Kidney glomerular epithelial cell (primary cell): ENCODE results near the gene RPSA.
"Not testable (repeated sequence)": the region's sequence is repeated elsewhere in the genome, so short reads cannot be mapped to it uniquely, and the experiment has no call there.

Experiments used
- DNase-seq: peaks from one replicate; lab custom pipeline; 2025; lab: John Stamatoyannopoulos, UW

The RPSA gene

DNA sequence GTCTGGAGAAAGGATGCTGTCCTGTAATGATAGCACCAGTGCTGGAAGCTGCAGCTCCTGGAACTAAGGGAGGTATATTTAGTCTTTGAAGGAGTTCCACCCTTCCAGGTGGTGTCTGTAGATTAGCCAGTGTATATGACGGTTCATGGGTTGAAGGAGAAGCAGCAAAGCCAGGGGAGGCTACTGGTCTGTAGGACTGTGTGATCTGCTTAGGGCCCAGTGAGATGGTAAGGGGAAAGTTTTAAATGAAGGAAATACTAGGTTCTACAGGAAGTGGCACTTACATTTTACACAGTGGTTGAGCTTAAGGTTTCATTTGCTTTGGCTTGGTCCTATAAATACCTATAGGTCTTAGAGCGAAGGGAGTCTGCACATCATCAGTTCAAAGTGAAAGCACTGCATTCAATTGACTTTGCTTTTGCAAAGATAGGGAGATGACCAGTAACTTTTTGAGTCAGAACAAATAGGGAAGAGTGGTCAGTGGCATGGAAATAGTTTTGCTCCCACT lies 17.7 kb upstream of the RPSA start:
- DNase-seq, result no peak

- no peak for DNase-seq
These were observed 16.3 kb upstream of the RPSA start for GRCh38 chr3:39390181-39390580.

DNA sequence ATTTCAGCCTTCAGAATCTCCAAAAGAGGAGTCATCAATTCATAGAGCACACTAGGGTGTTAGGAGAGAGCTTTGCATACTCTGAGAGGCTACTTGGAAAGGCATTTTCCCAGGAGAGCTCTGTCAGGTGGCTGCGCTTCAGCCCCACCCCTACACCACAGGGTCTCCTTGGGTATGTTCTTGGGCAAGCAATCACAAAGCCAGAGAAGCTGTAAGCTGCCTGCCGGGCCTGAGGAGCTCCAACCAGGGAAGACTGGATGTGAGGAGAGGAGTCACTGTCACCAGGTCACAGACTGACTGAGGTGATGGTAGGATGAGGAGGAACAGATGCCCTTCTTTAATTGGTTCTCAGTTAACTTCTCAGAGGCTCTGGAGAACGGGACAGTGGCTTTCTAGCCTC lies 9.8 kb upstream of the RPSA start:
- DNase-seq, result no peak

DNA sequence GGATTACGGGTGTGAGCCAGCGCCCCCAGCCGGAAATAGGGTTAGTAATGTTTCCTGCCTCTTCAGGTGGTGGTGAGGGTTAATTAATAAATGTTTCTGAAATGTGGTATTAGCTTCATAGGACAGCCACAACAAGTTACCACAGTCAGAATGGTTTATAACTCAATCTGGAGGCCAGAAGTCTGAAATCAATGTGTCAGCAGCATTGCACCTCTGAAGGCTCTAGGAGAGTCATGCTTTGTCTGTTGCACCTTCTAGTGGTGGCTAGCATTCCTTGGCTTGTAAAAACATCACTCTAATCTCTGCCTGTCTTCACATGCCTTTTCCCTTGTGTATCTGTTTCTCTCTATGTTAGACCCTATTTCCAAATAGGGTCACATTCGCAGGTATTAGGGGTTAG lies 7.8 kb upstream of the RPSA start:
- no peak for DNase-seq

DNA sequence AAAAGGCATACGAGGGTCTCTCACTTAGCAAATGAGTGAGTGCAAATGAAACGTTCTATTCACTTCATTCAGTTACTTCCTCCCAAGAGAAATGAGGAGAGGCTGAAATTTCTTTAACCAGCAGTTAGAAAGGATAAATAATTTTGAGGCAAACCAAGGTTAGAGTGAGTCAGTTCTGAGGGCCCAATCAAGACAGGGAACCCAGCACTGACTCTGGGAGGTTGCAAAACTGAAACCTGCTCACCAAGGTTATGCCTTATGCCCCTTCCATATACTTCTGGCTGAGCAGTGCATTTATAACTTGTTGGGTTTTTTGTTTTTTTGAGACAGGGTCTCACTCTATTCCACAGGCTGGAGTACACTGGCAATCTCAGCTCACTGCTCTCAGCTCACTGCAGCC lies 4.5 kb upstream of the RPSA start:
- DNase-seq, result no peak

DNA sequence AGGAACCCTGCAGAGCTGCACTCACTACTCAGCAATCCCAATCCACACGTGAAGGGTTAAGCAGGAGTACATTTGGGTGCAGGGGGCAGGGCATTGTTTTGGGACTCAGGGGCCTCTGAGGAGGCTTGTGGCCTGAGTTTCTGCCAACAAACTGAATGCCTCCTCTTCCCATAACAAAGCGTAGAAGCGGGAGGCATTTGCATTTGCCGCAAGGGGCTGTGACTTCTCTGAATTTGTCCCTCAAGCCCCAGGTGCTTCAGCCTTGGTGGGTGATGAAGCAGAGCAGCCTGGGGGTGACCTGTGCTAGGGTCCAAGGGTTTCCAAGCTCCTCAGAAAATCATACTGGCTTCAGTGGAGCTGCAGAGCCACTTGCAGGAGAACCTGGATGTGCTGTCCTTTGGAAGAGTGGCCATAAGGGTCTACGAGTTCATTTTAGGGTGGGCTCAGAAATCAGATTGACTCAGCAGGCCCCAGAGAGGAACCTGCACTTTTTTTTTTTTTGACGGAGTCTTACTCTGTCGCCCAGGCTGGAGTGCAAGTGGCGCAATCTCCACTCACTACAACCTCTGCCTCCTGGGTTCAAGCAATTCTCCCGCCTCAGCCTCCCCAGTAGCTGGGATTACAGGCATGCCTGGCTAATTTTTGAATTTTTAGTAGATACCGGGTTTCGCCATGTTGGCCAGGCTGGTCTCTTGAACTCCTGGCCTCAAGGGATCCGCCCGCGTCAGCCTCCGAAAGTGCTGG lies 1.4 kb upstream of the RPSA start:
- DNase-seq, result no peak

- DNase-seq, result no peak
These were observed 693 bp upstream of the RPSA start for GRCh38 chr3:39405687-39406367.

DNA sequence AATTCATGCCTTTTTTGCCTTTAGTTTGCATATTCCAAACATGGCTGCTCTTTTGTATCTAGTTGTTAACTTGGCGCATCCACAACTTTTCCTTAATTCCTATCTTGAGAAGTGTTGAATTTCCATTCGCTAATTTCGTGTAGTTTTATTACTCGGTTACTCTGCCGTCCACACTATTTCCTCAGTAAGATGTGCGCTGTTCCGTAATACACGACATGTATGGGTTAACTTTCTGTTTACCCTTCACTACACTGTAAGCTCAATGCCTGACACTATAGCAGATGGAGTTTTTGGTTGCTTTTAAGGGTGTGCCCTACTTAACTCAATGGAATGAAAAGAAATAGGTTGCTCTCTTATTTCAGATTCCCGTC lies 724 bp downstream of the RPSA start:
- peak; percentile 21 for DNase-seq

DNA sequence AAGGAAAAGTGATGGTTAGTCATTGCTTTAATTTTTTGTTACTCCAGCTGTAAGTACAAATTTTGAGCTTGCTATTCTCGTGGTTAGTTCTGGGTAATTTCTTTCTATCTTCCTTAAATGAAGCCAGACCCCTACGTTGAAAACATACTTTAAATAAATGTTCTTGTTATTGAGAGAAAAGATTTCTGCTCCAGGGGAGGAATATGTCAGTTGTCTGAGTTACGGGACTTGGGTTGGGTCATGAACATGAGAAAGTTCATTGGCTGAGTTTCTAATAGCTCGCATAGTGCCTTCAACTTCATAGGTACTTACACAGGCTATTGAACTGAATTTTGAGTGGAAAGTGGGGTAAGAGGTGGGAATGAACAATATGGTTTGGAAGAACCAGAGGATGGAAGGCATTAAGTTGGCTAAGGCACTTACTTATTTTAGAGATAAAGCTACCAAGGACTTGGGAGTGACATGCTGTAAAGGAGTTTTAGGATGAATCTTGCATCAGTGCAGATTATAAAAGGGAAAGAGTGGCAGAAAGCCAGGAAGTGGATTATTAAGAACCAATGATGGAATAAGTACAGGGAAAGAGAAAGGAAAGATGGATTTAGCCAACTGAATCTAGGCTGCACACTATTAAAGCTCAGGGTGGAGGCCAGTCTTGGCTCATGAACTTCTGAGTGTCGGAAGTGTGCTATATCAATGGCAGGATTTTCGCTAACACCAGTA lies 1.4 kb downstream of the RPSA start:
- no peak for DNase-seq

GRCh38 chr3:39408493-39409372 lies 2.2 kb downstream of the RPSA start:
- DNase-seq, result no peak

DNA sequence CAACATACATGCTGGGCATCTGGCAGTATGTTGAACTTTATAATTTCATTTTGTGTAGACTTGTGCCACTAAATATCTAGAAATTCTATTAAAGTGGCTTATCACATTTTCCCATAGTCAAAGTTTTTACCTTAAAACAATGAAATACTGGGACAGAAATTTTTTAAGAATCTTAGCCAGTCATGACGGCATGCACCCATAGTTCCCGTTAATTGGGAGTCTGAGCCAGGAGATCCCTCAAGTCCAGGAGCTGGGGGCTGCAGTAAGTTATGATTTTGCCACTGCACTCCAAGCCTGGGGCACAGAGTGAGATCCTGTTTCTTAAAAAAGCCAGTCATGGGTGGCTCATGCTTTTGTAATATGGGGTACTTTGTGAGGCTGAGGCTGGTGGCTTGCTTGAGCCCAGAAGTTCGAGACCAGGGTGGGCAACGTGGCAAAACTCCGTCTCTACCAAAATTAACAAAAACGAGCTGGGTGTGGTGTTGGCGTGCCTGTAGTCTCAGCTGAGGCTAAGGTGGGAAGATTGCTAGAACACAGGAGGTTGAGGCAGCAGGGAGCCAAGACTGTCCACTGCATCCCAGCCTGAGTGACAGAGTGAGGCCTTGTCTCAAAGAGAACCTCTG lies 3.1 kb downstream of the RPSA start:
- no peak for DNase-seq

DNA sequence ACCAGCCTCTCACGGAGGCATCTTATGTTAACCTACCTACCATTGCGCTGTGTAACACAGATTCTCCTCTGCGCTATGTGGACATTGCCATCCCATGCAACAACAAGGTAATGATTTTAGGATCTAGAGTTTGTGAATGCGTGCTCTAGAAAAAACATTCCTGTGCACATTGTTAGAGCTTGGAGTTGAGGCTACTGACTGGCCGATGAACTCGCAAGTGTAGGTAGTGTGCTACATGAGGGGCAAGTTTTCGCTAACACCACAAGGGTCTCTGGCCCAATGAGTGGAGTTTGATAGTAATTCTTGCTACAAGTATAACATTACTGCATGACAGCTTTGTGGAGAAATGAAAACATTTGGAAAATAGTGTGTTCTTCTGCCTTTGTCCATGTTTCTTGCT lies 4.4 kb downstream of the RPSA start:
- DNase-seq, result no peak

GRCh38 chr3:39412668-39413260 lies 6.2 kb downstream of the RPSA start:
- DNase-seq, result no peak

DNA sequence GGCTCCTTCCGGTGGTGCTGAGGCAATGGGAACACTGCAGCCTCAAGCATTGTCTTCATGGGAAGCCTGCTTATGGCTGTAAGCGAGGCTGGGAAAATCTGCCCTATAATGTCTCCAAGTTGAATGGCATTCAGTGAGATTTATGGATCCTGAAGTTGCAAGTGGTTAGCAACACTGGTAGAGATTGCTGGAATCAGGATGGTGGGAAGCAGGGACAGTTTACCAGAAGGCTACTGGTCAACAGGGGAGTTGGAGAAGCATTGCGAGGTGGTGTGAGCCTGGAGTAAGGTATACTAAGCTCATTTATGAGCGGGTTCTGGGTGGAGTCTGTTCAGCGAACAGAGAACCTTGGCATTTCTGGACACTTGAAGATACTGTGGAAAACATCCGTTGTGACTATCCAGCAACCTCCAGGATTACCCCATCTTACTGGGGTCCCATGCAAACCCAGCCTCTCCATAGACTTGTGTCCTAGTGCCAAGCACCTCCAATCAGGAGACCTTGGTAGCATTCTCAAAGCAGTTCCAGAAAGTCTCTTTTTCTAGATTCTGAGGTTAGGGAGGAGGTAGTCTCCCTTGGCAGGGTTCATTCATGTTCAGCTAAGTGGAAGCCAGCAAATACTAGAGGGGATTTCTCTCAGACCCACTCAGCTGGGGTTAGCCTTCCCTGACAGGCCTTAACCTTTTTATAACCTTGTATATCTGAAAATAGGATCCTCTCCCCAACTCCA lies 7.3 kb downstream of the RPSA start:
- no peak for DNase-seq

GRCh38 chr3:39414421-39414907 lies 7.9 kb downstream of the RPSA start:
- DNase-seq, result no peak

DNA sequence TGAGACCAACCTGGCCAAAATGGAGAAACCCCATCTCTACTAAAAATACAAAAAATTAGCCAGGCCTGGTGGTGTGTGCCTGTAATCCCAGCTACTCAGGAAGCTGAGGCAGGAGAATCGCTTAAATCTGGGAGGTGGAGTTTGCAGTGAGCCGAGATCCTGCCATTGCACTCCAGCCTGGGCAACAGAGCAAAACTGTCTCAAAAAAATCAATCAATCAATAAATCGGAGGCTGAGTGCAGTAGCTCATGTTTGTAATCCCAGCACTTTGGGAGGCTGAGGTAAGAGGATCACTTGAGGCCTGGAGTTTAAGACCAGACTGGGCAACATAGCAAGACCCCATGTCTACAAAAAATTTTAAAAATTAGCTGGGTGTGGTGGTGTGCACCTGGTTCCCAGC lies 8.8 kb downstream of the RPSA start:
- not testable (repeated sequence) for DNase-seq

- no peak for DNase-seq
These were observed 9.5 kb downstream of the RPSA start for GRCh38 chr3:39415983-39416382.

- DNase-seq, result not testable (repeated sequence)
These were observed 10.5 kb downstream of the RPSA start for GRCh38 chr3:39416998-39417397.

DNA sequence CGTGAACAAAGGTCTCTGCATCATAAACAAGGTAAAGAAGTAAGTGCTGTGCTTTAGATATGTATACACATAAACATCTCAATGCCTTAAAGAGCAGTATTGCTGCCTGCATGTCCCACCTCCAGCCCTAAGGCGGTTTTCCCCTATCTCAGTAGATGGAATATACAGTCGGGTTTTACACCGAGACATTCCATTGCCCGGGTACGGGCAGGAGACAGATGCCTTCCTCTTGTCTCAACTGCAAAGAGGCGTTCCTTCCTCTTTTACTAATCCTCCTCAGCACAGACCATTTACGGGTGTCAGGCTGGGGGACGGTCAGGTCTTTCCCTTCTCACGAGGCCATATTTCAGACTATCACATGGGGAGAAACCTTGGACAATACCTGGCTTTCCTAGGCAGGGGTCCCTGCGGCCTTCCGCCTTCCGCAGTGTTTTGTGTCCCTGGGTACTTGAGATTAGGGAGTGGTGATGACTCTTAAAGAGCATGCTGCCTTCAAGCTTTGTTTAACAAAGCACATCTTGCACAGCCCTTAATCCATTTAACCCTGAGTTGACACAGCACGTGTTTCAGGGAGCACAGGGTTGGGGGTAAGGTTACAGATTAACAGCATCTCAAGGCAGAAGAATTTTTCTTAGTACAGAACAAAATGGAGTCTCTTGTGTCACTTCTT lies 12.2 kb downstream of the RPSA start:
- not testable (repeated sequence) for DNase-seq
